Mucosa of descending colon (tissue), 3 donors: ENCODE results near the gene SNTB2. TPM values are rescaled to one million over a fixed set of nuclear protein-coding genes. Genes with fewer than 3 reads are reported as not detected.

Source experiments
- ATAC-seq: fragments of 200-7000 bp; cut with Tn5 transposase; one replicate; pipeline ENCODE4 v1.9.1; 2020; ENCODE audit warnings: mild to moderate bottlenecking, moderate library complexity
- DNase-seq, 3 donors: peaks; one replicate each; pipeline ENCODE4 v3.0.0-alpha.2; 2020
- H3K36me3 ChIP-seq: fragments of 200-600 bp; one replicate; pipeline ENCODE4 v1.8.0; 2021; ENCODE audit warnings: low read depth, mild to moderate bottlenecking
- H3K4me1 ChIP-seq: fragments of 200-600 bp; one replicate; pipeline ENCODE4 v1.8.0; 2021; ENCODE audit warnings: low read depth, mild to moderate bottlenecking
- H3K4me3 ChIP-seq: fragments of 200-600 bp; one replicate; pipeline ENCODE4 v1.8.0; 2021; ENCODE audit warnings: mild to moderate bottlenecking
- H3K9me3 ChIP-seq: fragments of 200-600 bp; one replicate; pipeline ENCODE4 v1.8.0; 2021; ENCODE audit warnings: mild to moderate bottlenecking
- CTCF ChIP-seq: fragments of 200-600 bp; IDR thresholded peaks from one replicate; pipeline ENCODE4 v1.8.0; 2022; ENCODE audit warnings: antibody characterized with exemption, mild to moderate bottlenecking
- intact Hi-C, 2 donors: fragments of 100-400 bp; cut with DNase I in 1 of 2; cut with micrococcal nuclease in 1 of 2; formaldehyde crosslinking; loops; one replicate each; pipeline versions ENCODE4 v1.11.0 to v1.11.1; 2022; cut with DNase I, micrococcal nuclease
- total RNA-seq, 3 donors: library from RNA; stranded (reverse); fragmentation: NEBNext Ultra II Directional in 2 of 3; extraction: Animal tissue kit (Norgen Biotek cat#: 25700) in 2 of 3; gene quantifications; one replicate each; pipeline versions ENCODE4 v1.2.1 to v1.2.4, GENCODE V29; 2021 to 2023
- donor health status: DM: no; HTN: no; CAD: no; lungs with moderate emphysema.
- donor health status: DM: no; HTN: no; CAD: no.
- donor health status: DM: no; HTN: yes; CAD: no.

Gene SNTB2
- total RNA-seq, 3 donors from 2014 or later: 28.7 to 50.9 (median 34.0) TPM

GRCh38 chr16:69346683-69347082 is 159.7 kb downstream of the SNTB2 start:
- Histone ChIP-seq H3K36me3 (no peaks in the 10 kb centered on the region), H3K9me3 (no peaks in the 10 kb centered on the region), H3K4me3 (no peak overlapping the region), H3K4me1 (no peaks in the 10 kb centered on the region)
- TF ChIP-seq CTCF: no peak
- intact Hi-C loops: no loop called here
- ATAC-seq (no peak), DNase-seq (no peak)

GRCh38 chr16:69348222-69348621 is 161.3 kb downstream of the SNTB2 start:
- DNase-seq: no peak
- no peak for TF ChIP-seq CTCF
- no peak for ATAC-seq
- no peaks in the 10 kb centered on the region for H3K4me1 ChIP-seq
- no peaks in the 10 kb centered on the region for H3K9me3 ChIP-seq
- no peak overlapping the region for H3K4me3 ChIP-seq
- H3K36me3 ChIP-seq: no peaks in the 10 kb centered on the region
- intact Hi-C loops: no loop called here

DNA sequence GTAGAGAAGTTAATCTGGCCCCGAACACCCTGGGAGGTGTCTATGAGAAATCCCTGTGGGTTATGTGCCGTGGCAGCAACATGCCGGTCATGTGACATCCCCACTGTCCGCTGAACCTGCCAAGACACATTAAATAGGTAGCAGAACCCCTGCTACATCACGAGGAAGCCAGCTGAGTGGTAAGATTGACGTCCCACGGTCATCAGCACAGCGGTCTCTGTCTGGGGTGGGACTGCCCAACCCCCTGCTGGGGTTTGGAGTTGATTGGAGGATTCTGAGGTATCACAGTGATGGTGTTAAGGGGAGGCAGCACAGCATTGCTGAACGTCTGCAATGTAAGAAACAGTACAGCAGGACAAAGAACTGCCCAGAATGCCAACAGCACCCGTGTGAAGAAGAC is 162.6 kb downstream of the SNTB2 start:
- no peak for ATAC-seq
- Histone ChIP-seq H3K36me3 (no peaks in the 10 kb centered on the region), H3K4me3 (no peak overlapping the region), H3K4me1 (no peaks in the 10 kb centered on the region), H3K9me3 (no peaks in the 10 kb centered on the region)
- no peak for TF ChIP-seq CTCF
- no peak for DNase-seq
- intact Hi-C loops: no loop called here

DNA sequence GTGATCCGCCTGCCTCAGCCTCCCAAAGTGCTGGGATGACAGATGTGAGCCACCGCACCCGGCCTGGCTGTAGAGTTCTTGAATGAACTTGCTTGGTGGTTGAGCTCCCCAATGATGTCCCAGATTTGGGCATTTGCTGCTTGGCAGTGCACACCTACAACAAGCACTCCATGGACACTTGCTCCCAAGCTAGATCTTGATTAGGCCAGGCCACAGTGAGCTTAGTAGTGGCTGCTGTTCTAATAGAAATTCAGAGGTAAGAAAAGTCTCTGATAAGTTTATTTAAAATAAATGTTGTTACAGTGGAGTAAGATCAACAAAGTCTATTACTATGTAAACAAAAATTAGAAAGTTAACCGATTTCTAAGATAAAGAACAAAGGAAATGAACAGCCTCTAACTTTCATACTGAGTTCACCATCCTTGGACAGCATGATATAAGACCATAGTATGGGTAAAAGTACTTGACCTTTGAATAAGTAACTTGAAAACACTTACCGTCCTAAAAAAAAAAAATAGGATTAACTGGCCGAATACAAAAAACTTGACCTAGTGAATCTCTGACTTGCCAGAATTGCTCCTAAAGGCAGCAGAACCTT is 163.7 kb downstream of the SNTB2 start:
- DNase-seq (no peak), ATAC-seq (no peak)
- no peak for TF ChIP-seq CTCF
- Histone ChIP-seq H3K9me3 (no peaks in the 10 kb centered on the region), H3K4me3 (no peak overlapping the region), H3K4me1 (no peaks in the 10 kb centered on the region), H3K36me3 (no peaks in the 10 kb centered on the region)
- intact Hi-C loops: no loop called here

GRCh38 chr16:69351309-69352027 is 164.5 kb downstream of the SNTB2 start, which contains the start of gene TMED6:
Gene TMED6, minus strand, starts transcription at chr16:69351786. Its CDS starts 33 bp downstream, at chr16:69351753.
- Histone ChIP-seq H3K36me3 (no peaks in the 10 kb centered on the region), H3K9me3 (no peaks in the 10 kb centered on the region), H3K4me3 (no peak within 1 kb of the TSS), H3K4me1 (no peaks in the 10 kb centered on the region)
- intact Hi-C loops: no loop called here
- DNase-seq: peak; percentile 65 to 78 (median 70)
- ATAC-seq: peak; percentile 98
- TF ChIP-seq CTCF: no peak

Other genes starting within 250 kb of the SNTB2 start
- 10 to 100 TPM in 2 of 3 donors, 1 to 10 TPM in 1; 4.6 to 19.4 (median 15.0) TPM for gene HAS3, start 81.5 kb upstream of the SNTB2 start, total RNA-seq
- 100 to 1,000 TPM in 1 of 3 donors, 10 to 100 TPM in 2; 88.5 to 107 (median 94.5) TPM for gene CHTF8, start 54.6 kb upstream of the SNTB2 start, total RNA-seq
- gene UTP4, start 54.5 kb upstream of the SNTB2 start, total RNA-seq: 10 to 100 TPM; 18.6 to 33.2 (median 24.6) TPM
- gene VPS4A, start 124.2 kb downstream of the SNTB2 start, total RNA-seq: 10 to 100 TPM; 35.9 to 39.6 (median 36.3) TPM
- 10 to 100 TPM in 1 of 3 donors, 1 to 10 TPM in 2; 9.0 to 14.8 (median 10.0) TPM for gene PDF, start 143.4 kb downstream of the SNTB2 start, total RNA-seq
- gene COG8, start 152.4 kb downstream of the SNTB2 start, total RNA-seq: 10 to 100 TPM; 35.6 to 38.3 (median 36.8) TPM
- 10 to 100 TPM; 20.1 to 25.1 (median 22.4) TPM for gene NIP7, start 152.6 kb downstream of the SNTB2 start, total RNA-seq
- 10 to 100 TPM in 1 of 3 donors, 1 to 10 TPM in 2; 2.2 to 18.1 (median 2.3) TPM for gene TMED6, start 164.6 kb downstream of the SNTB2 start, total RNA-seq
- gene TERF2, start 198.8 kb downstream of the SNTB2 start, total RNA-seq: 10 to 100 TPM; 27.4 to 45.4 (median 35.1) TPM
- gene CYB5B, start 237.5 kb downstream of the SNTB2 start, total RNA-seq: 100 to 1,000 TPM; 121 to 187 (median 159) TPM